NCI-H774 (cell line): ENCODE data around the gene SOX21.

Experiments
- DNase-seq: peaks from one replicate; lab custom pipeline; 2025; lab: John Stamatoyannopoulos, UW

SOX21 gene

GRCh38 chr13:94709001-94709834, 3.1 kb downstream of the SOX21 start:
- no peak for DNase-seq

- peak; percentile 28 for DNase-seq
These were observed 4.1 kb downstream of the SOX21 start for GRCh38 chr13:94708031-94708859.

- DNase-seq: peak; percentile 22
These were observed 4.8 kb downstream of the SOX21 start for GRCh38 chr13:94707400-94708021.

- peak; percentile 91 for DNase-seq
These were observed 5.4 kb downstream of the SOX21 start for GRCh38 chr13:94706843-94707399.

GRCh38 chr13:94706101-94706842, 6.1 kb downstream of the SOX21 start:
- no peak for DNase-seq

GRCh38 chr13:94705081-94706030, 7.0 kb downstream of the SOX21 start:
- no peak for DNase-seq

- no peak for DNase-seq
These were observed 7.8 kb downstream of the SOX21 start for GRCh38 chr13:94704377-94705080.

- no peak for DNase-seq
These were observed 8.5 kb downstream of the SOX21 start for GRCh38 chr13:94703721-94704314.

GRCh38 chr13:94703271-94703670, 9.1 kb downstream of the SOX21 start:
- DNase-seq: no peak

- DNase-seq: no peak
These were observed 9.9 kb downstream of the SOX21 start for GRCh38 chr13:94702181-94703041.

- DNase-seq: no peak
These were observed 10.8 kb downstream of the SOX21 start for GRCh38 chr13:94701313-94702180.

- no peak for DNase-seq
These were observed 11.8 kb downstream of the SOX21 start for GRCh38 chr13:94700536-94700935.

- DNase-seq: no peak
These were observed 12.3 kb downstream of the SOX21 start for GRCh38 chr13:94700051-94700535.

GRCh38 chr13:94696171-94696570, 16.2 kb downstream of the SOX21 start:
- DNase-seq: no peak

- no peak for DNase-seq
These were observed 20.3 kb downstream of the SOX21 start for GRCh38 chr13:94692030-94692429.

GRCh38 chr13:94683409-94683808, 28.9 kb downstream of the SOX21 start:
- no peak for DNase-seq

- no peak for DNase-seq
These were observed 30.1 kb downstream of the SOX21 start for GRCh38 chr13:94682229-94682628.
